GM18951 (cell line): ENCODE results near the gene ROR1.

ENCODE experiments used
- POLR2A ChIP-seq: IDR thresholded peaks from 4 replicates; pipeline ENCODE4 v1.6.1; 2011; ENCODE audit warnings: mild to moderate bottlenecking; ENCODE audit not compliant: insufficient read length, insufficient read depth; ENCODE audit errors: extremely low read depth
- in situ Hi-C: fragments of 300-500 bp; cut with MboI; formaldehyde crosslinking; loops from one replicate; pipeline ENCODE4 v1.12.0; 2022; ENCODE audit warnings: low sequenced_read_pairs, mixed read lengths, inconsistent platforms; ENCODE audit not compliant: unreplicated experiment

The ROR1 gene

DNA sequence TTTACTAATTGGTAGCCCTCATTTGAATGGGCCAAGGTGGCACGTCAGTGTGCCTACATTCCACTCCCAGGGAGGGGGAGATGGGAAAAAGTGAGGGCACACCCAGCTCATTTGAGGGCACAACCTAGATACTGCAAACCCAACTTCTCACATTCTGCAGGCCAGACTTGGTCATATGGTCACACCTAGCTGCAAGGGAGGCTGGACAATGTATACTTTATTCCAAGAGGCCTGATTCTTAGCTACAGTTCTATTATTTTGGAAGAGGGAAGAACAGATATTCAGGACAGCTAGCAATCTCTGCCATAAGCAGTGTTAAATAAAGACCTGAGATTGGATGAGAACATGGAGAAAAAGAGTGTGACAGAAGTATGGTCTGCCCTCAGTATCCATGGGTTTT is 180.4 kb downstream of the ROR1 start:
- no peak for TF ChIP-seq POLR2A
- in situ Hi-C loops = no loop called here

- TF ChIP-seq POLR2A = no peak
- in situ Hi-C loops = no loop called here
Observed at GRCh38 chr1:63955370-63956145, 181.7 kb downstream of the ROR1 start.

GRCh38 chr1:63958556-63958955 is 184.7 kb downstream of the ROR1 start:
- in situ Hi-C loops = no loop called here
- no peak for TF ChIP-seq POLR2A

- no peak for TF ChIP-seq POLR2A
- in situ Hi-C loops = no loop called here
Observed at GRCh38 chr1:63960326-63960725, 186.5 kb downstream of the ROR1 start.

DNA sequence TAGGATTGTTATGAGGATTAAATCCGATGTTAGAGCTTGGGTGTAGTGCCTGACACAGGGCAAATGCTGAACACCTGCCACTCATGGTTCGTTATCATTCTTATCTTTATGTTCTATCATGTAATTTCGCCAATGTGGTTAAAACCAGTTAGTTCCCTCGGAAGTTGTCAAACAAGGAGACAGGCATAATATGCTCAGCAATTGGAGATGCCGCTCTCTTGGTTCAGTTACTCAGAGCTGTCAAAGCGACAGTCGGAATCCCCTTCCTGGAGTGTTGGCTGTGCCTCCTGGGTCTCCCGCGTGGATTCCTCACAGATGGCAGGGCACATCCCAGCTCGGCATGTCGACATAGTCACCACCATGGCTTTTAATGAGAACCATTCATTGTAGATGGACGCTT is 192.2 kb downstream of the ROR1 start:
- in situ Hi-C loops = no loop called here
- no peak for TF ChIP-seq POLR2A

- in situ Hi-C loops = no loop called here
- no peak for TF ChIP-seq POLR2A
Observed at GRCh38 chr1:63967901-63968300, 194.1 kb downstream of the ROR1 start.

- TF ChIP-seq POLR2A = no peak
- in situ Hi-C loops = no loop called here
Observed at GRCh38 chr1:63968663-63969440, 195.0 kb downstream of the ROR1 start.

DNA sequence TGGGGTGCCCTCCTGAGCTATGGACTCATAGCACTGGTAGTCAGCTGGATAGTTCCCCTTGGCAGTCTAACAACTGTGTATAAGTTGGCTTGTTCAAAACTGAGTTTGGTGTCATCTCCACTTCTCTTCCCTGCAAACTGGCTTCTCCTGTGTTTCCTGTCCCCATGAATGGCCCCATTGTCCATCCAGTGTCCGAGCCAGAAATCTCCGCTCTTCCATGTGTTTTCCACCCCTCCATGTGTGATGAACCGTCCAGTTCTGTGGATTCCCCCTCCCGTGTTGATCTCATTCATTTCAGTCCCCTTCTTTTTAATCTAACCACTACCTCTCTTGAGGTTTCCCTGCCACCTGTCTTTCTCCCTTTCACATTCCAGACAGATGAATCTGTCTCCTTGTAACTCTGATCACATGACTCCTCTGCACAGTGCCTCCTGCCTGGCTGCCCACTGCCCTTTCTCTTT is 195.7 kb downstream of the ROR1 start:
- TF ChIP-seq POLR2A = no peak
- in situ Hi-C loops = no loop called here

GRCh38 chr1:63971557-63971956 is 197.7 kb downstream of the ROR1 start:
- no peak for TF ChIP-seq POLR2A
- in situ Hi-C loops = no loop called here

DNA sequence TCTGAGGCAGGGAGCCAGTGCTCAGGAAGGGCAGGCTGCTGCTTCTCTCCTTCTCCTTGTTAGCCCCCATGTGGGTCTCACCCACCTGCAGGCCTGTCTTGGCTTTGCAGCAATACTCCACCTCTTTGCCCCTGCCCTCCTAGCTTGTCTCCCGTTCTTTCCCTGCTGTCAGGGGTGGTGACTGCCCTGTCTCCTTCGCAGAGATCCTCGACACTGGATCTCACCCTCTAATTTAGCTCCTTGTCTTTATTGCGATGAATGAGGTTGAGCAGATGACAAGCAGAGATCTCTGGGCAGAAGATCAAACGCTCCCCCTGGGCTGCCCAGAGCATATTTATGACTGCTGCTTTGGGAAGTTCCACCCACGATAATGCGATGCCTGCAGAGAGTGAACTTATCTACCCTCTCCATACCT is 199.2 kb downstream of the ROR1 start:
- no peak for TF ChIP-seq POLR2A
- in situ Hi-C loops = no loop called here

GRCh38 chr1:63974966-63975365 is 201.1 kb downstream of the ROR1 start:
- TF ChIP-seq POLR2A = no peak

GRCh38 chr1:63975481-63975880 is 201.7 kb downstream of the ROR1 start:
- TF ChIP-seq POLR2A = no peak
- in situ Hi-C loops = no loop called here

More at GRCh38 chr1:63974966-63975365, 201.1 kb downstream of the ROR1 start:
- in situ Hi-C loops = no loop called here

DNA sequence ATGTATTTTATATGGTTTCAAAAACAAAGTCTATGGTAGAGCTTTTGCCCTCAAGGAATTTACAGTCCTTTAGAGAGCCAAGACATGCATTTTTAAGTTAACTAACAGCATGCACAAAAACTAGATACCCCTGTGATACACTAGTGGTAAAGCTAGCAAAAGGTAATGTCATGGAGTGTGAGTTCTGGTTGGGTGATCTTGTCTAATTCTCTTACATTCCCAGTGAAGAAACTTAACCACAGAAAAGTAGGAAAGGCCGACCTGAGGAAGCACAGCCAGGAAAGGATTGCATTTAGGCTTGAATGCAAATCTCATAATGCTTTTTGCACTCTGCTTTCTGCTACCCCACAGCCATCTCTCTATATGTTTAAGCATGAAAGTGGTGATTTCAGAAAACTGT is 202.2 kb downstream of the ROR1 start:
- TF ChIP-seq POLR2A = no peak
- in situ Hi-C loops = no loop called here

DNA sequence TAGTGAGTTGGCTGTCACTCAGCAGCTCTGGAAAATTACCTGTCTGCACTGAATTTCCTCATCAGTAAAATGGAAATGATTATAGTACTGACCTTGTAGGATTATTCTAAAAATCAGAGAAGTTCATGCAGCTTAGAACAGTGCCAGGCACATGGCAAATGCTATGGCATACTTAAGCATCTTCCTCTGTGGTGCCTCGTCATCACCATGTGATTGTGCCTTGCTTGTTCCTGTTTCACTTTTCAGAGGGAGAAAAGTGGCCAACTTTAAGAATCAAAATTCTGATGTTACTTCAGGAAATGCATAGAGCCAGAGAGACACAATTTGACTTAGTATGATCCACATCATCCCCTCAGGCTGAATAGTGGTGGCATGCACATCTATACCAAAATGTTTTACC is 203.6 kb downstream of the ROR1 start:
- in situ Hi-C loops = no loop called here
- TF ChIP-seq POLR2A = no peak
